NT2/D1 (cell line): ENCODE measurements around the gene GMPR.

Experiments
- DNase-seq: peaks from one replicate; pipeline ENCODE4 v3.0.0-alpha.2; 2011; ENCODE audit warnings: low read depth, low spot score
- H3K27me3 ChIP-seq: 2 replicates; pipeline ENCODE4 v1.6.0; 2011; ENCODE audit warnings: mild to moderate bottlenecking; ENCODE audit not compliant: insufficient read length, insufficient read depth
- H3K36me3 ChIP-seq: 2 replicates; pipeline ENCODE4 v1.6.1; 2011; ENCODE audit warnings: mild to moderate bottlenecking, low read length, mixed read lengths; ENCODE audit not compliant: insufficient read depth, insufficient read length
- H3K4me1 ChIP-seq: 2 replicates; pipeline ENCODE4 v1.5.1; 2011; ENCODE audit not compliant: insufficient read depth, insufficient read length
- H3K4me3 ChIP-seq: 2 replicates; pipeline ENCODE4 v1.5.1; 2011; ENCODE audit warnings: low read depth; ENCODE audit not compliant: insufficient read length
- H3K9ac ChIP-seq: 2 replicates; pipeline ENCODE4 v1.6.0; 2011; ENCODE audit warnings: low read depth; ENCODE audit not compliant: insufficient read length
- H3K9me3 ChIP-seq: 2 replicates; pipeline ENCODE4 v1.5.1; 2011; ENCODE audit warnings: mild to moderate bottlenecking, low read length; ENCODE audit not compliant: insufficient read depth
- SUZ12 ChIP-seq: IDR thresholded peaks from 2 replicates; pipeline ENCODE4 v1.6.1; 2011; ENCODE audit not compliant: insufficient read length, insufficient read depth; ENCODE audit errors: extremely low read depth
- YY1 ChIP-seq: IDR thresholded peaks from 2 replicates; pipeline ENCODE4 v1.6.1; 2011; ENCODE audit not compliant: insufficient read length, insufficient read depth
- ZNF274 ChIP-seq: IDR thresholded peaks from 2 replicates; pipeline ENCODE4 v1.6.1; 2011; ENCODE audit warnings: mild to moderate bottlenecking, low read depth, low read length

The GMPR gene

GRCh38 chr6:16236009-16236501, 2.3 kb upstream of the GMPR start:
- no peak for TF ChIP-seq YY1
- no peak for TF ChIP-seq SUZ12
- TF ChIP-seq ZNF274 = no peak
- Histone ChIP-seq H3K27me3 (peaks cover 43% of the 10 kb centered on the region), H3K9me3 (no peaks in the 10 kb centered on the region), H3K36me3 (no peaks in the 10 kb centered on the region), H3K9ac (no peak overlapping the region), H3K4me1 (no peaks in the 10 kb centered on the region), H3K4me3 (no peak overlapping the region)
- no peak for DNase-seq

GRCh38 chr6:16236631-16237199, 1.7 kb upstream of the GMPR start:
- DNase-seq = no peak
- H3K4me1 ChIP-seq = no peaks in the 10 kb centered on the region
- H3K9me3 ChIP-seq = no peaks in the 10 kb centered on the region
- H3K36me3 ChIP-seq = no peaks in the 10 kb centered on the region
- no peak overlapping the region for H3K9ac ChIP-seq
- H3K27me3 ChIP-seq = peaks cover 47% of the 10 kb centered on the region
- no peak overlapping the region for H3K4me3 ChIP-seq
- no peak for TF ChIP-seq YY1
- TF ChIP-seq ZNF274 = no peak
- TF ChIP-seq SUZ12 = no peak

- DNase-seq = no peak
- Histone ChIP-seq H3K9ac (no peak overlapping the region), H3K27me3 (peaks cover 47% of the 10 kb centered on the region), H3K36me3 (no peaks in the 10 kb centered on the region), H3K4me3 (no peak overlapping the region), H3K4me1 (no peaks in the 10 kb centered on the region), H3K9me3 (no peaks in the 10 kb centered on the region)
- TF ChIP-seq ZNF274 = no peak
- no peak for TF ChIP-seq YY1
- TF ChIP-seq SUZ12 = no peak
Measured at GRCh38 chr6:16237242-16237641, 1.1 kb upstream of the GMPR start.

GRCh38 chr6:16238963-16239797, 793 bp downstream of the GMPR start:
- peak overlapping the region; percentile 46 for H3K4me3 ChIP-seq
- peak overlapping the region; percentile 51 for H3K9ac ChIP-seq
- H3K9me3 ChIP-seq = no peaks in the 10 kb centered on the region
- TF ChIP-seq SUZ12 = no peak
- TF ChIP-seq ZNF274 = no peak
- TF ChIP-seq YY1 = no peak
- H3K4me1 ChIP-seq = no peaks in the 10 kb centered on the region
- H3K36me3 ChIP-seq = no peaks in the 10 kb centered on the region
- no peak for DNase-seq
- H3K27me3 ChIP-seq = peaks cover 47% of the 10 kb centered on the region

GRCh38 chr6:16239798-16240123, 1.4 kb downstream of the GMPR start:
- Histone ChIP-seq H3K4me1 (no peaks in the 10 kb centered on the region), H3K27me3 (peaks cover 47% of the 10 kb centered on the region), H3K4me3 (peak overlapping the region; percentile 46), H3K9me3 (no peaks in the 10 kb centered on the region), H3K9ac (peak overlapping the region; percentile 32), H3K36me3 (no peaks in the 10 kb centered on the region)
- TF ChIP-seq SUZ12 = no peak
- TF ChIP-seq YY1 = no peak
- TF ChIP-seq ZNF274 = no peak
- no peak for DNase-seq

- no peak overlapping the region for H3K4me3 ChIP-seq
- H3K36me3 ChIP-seq = no peaks in the 10 kb centered on the region
- H3K27me3 ChIP-seq = peaks cover 47% of the 10 kb centered on the region
- H3K9ac ChIP-seq = no peak overlapping the region
- H3K9me3 ChIP-seq = no peaks in the 10 kb centered on the region
- DNase-seq = no peak
- TF ChIP-seq ZNF274 = no peak
- TF ChIP-seq SUZ12 = no peak
- TF ChIP-seq YY1 = no peak
- no peaks in the 10 kb centered on the region for H3K4me1 ChIP-seq
Measured at GRCh38 chr6:16240589-16241320, 2.4 kb downstream of the GMPR start.

GRCh38 chr6:16241321-16241689, 2.9 kb downstream of the GMPR start:
- H3K36me3 ChIP-seq = no peaks in the 10 kb centered on the region
- H3K4me3 ChIP-seq = no peak overlapping the region
- H3K27me3 ChIP-seq = peaks cover 47% of the 10 kb centered on the region
- no peaks in the 10 kb centered on the region for H3K9me3 ChIP-seq
- H3K4me1 ChIP-seq = no peaks in the 10 kb centered on the region
- TF ChIP-seq SUZ12 (no peak), YY1 (no peak), ZNF274 (no peak)
- no peak for DNase-seq
- H3K9ac ChIP-seq = no peak overlapping the region

- H3K9me3 ChIP-seq = no peaks in the 10 kb centered on the region
- H3K4me3 ChIP-seq = no peak overlapping the region
- H3K9ac ChIP-seq = no peak overlapping the region
- peaks cover 31% of the 10 kb centered on the region for H3K27me3 ChIP-seq
- no peaks in the 10 kb centered on the region for H3K4me1 ChIP-seq
- no peaks in the 10 kb centered on the region for H3K36me3 ChIP-seq
- no peak for DNase-seq
- TF ChIP-seq ZNF274 (no peak), SUZ12 (no peak), YY1 (no peak)
Measured at GRCh38 chr6:16243055-16243454, 4.7 kb downstream of the GMPR start.
